GM18499 (cell line): ENCODE data around the gene IKBKE.
"Not testable (repeated sequence)": the region's sequence is repeated elsewhere in the genome, so short reads cannot be mapped to it uniquely, and the experiment has no call there.

Source experiments
- ATAC-seq: cut with Tn5 transposase; IDR thresholded peaks from one replicate; pipeline ENCODE4 v1.9.1; 2021; ENCODE audit warnings: moderate number of reproducible peaks; ENCODE audit not compliant: insufficient read depth, unreplicated experiment

IKBKE gene

DNA sequence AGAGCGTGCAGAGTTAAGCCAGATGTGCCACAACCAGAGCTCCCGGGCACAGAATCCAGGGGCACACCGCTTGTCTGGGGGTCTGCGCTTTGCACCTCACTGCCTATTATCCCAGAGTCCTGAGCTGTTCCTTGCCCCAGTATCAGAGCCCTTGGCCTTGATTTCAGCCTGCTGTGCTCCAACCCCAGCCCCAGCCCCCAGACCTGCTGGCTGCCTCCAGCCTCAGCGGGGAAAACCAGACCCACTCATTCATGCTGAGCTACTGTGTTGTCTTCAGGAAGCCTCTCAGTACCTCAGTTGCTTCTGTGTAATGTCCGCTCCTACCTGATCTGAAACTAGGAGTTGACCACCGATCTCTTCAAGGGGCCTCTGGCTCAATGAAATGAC, 1.1 kb downstream of the IKBKE start:
- no peak for ATAC-seq

DNA sequence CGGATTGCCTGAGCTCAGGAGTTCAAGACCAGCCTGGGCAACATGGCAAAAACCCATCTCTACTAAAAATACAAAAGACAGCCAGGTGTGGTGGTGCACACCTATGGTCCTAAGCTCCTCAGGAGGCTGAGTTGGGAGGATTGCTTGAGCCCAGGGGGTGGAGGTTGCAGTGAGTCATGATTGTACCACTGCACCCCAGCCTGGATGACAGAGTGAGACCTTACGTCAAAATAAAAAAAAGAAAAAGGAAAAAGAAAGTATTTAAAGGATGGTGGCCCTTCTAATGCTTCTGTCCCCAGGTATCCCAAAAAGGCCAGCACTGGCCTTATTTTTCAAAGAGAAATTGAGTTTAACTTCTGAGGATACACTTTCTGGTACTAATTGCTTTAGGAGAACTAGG, 1.7 kb downstream of the IKBKE start:
- ATAC-seq, result no peak

DNA sequence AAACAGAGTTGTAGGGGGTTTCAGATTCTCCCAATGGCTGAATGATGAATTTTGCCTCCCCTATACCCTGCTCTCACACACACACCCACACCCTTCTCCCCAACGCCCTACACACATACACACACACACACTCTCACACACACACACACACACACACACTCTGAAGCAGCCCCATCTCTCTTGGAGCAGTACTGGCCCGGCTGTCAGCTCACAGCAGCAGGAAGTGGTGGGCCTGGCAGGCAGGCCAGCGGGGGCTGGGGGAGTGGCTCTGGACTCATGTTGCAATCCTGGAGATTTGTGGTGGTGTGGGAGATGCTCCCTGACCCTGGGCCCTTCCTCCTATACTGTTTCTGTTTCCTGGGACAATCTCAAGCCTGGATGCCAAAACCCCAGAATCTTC, 2.2 kb downstream of the IKBKE start:
- ATAC-seq, result no peak

DNA sequence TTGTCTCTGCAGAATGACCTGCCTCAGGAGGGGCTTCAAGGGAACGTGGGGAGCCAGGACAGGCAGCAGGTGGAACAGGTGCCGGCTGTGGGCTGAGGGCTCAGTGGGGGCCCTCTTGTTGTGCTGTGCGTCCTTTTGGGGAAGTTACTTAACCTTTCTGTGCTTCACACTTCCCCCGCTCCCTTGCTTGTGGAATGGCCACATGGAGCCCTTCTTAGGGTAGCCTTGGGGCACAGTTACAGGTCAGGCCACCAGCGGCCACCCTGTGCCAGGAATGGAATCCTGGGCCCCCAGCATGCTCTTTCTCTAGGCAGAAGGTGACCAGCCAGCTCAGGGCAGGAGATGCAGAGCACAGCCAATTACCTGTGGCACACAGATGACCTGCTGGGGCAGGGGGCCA, 2.6 kb downstream of the IKBKE start:
- ATAC-seq, result no peak

DNA sequence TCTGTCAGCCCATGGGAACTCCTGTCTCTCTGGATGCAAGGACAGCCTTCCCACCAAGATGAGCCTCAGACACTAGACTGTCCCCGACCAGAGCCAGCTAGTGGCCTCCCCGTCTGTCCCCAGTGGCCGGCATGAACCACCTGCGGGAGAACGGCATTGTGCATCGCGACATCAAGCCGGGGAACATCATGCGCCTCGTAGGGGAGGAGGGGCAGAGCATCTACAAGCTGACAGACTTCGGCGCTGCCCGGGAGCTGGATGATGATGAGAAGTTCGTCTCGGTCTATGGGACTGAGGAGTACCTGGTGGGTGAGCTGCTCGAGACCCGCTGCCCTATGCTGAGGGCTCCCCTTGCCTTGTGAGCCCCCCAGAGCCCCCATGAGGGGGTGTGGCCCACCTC, 5.8 kb downstream of the IKBKE start:
- ATAC-seq, result no peak

DNA sequence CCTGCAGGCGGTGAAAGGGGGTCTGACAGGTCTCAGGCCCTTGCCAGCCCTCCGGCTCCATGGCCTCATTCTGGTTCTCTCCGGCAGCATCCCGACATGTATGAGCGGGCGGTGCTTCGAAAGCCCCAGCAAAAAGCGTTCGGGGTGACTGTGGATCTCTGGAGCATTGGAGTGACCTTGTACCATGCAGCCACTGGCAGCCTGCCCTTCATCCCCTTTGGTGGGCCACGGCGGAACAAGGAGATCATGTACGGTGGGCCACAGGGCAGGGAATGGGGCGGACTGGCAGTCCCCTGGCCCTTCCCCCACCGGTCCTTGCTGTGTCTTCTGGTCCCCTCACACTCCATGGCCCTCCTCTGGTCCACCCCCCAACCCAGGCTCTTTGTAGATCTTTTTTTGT, 6.3 kb downstream of the IKBKE start:
- ATAC-seq, result no peak

DNA sequence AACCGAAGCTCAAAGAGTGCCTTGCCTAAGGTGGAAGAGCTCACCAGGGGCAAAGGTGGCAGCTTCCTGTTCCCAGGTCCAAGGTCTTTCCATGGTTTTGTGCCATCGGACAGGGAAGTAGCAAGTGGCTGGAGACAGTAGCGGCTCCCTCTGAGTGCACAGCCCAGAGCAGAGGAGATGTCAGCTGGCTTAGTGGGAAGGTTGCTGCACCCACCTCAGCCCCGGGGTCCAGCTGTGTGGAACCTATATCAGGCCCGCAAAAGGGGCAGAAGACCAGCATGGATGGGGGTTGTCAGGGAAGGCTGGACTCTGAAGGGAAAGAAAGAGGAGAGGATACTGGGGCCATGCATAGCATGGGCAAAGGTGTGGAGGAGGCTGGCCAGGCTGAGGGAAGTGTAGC, 6.8 kb downstream of the IKBKE start:
- no peak for ATAC-seq

DNA sequence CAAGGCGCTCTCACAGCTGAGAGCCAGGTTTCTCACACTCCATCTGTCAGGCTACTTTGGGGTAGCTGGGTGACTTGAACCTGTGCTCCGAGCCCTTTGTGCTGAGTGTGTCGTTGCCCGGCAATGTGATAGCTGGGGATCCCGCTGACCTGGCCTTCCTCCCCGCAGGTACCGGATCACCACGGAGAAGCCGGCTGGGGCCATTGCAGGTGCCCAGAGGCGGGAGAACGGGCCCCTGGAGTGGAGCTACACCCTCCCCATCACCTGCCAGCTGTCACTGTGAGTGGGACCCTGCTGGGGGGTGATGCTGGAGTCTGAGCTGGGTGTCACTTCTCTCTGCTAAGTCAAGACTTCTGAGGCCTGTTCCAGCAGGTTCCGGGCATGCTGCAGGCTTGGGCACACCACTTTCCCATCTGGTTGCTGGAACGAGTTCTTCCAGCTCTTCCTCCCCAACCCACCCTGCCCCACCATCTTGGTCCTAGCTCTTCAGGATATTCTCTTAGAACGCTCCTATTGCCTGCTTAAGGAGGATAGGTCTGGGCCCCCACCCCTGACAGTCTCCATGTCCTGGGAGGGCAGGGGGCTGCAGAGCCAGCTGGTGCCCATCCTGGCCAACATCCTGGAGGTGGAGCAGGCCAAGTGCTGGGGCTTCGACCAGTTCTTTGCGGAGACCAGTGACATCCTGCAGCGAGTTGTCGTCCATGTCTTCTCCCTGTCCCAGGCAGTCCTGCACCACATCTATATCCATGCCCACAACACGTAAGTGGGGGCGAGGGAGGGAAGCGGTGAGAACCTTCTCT, 7.5 kb downstream of the IKBKE start:
- ATAC-seq, result no peak

DNA sequence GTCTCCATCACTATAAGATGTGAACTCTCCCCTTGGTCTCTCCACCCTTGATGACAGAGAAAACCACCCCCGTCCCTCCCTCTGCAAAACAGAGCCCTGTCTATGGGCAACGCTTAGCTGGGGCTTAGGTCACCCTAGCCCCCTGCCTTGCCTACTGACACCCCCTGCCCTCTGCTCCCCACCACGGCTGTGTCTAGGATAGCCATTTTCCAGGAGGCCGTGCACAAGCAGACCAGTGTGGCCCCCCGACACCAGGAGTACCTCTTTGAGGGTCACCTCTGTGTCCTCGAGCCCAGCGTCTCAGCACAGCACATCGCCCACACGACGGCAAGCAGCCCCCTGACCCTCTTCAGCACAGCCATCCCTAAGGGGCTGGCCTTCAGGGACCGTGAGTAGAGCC, 8.5 kb downstream of the IKBKE start:
- no peak for ATAC-seq

DNA sequence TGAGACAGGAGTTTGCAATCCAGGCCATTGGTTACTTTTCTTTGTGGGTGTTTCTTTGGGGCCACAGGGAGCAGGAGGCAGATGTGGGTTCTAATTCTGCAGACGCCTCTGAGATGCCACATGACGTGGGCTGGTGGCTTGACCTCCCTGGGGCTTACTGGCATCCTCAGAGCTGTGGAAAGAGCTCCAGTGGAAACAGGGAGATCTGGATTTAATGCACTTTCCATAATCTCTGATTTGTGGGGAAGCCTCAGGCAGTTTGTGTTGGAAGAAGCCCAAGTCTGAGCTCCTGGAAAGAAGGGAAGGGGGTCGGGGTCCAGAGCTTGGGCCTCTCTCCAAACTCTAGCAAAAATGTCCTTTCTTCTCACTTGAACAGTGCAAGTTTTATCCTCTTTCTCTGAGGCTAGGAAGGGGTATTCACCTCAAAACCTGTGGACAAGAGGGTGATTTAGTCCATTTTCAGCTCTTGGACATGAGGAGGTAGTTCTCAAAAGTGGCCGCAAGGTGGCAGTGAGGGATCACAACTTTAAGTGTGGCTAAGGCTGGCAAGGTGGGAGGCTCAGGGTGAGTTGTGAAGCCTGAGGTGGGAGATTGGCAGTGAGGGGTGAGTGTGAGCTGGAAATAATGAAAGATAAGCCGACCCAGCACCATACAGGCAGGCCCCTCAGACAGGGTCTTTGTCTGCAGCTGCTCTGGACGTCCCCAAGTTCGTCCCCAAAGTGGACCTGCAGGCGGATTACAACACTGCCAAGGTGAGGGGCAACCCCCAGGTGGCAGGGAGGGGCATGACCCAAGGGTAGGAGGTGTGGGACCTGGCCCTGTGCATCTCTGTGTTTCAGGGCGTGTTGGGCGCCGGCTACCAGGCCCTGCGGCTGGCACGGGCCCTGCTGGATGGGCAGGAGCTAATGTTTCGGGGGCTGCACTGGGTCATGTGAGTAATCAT, 9.2 kb downstream of the IKBKE start:
- ATAC-seq, result no peak

DNA sequence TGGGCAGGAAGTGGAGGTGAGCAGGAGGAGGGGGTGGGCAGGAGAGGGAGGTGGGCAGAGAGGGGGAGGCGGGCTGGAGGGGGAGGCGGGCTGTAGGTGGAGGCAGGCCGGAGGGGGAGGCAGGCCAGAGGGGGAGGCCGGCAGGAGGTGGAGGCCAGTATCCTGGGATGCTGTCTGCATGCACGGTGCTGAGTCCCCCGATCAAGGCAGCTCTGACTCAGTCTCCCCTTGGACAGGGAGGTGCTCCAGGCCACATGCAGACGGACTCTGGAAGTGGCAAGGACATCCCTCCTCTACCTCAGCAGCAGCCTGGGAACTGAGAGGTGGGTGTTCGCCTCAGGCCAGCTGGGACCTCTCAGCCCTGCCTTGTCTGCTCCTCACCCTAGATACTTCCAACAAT, 9.9 kb downstream of the IKBKE start:
- no peak for ATAC-seq

DNA sequence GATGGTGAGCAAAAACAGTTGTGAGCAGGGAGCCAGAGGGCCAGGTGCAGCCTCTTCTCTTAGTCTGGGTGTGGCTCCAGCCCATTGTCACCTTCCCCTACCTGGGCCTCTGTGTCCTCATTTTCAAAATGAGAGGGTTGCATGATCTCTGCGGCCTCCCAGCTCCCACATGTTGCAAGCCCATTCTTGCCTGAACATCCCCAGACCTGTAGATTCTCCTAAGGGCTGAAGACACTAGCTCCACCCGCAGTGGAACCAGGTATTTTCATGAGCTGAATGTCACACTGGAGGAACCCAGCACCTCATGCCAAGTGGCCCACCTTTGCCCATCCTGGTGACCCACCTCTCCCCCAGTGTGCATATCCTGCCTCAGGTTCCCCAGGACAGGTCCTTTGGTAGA, 12.3 kb downstream of the IKBKE start:
- no peak for ATAC-seq

DNA sequence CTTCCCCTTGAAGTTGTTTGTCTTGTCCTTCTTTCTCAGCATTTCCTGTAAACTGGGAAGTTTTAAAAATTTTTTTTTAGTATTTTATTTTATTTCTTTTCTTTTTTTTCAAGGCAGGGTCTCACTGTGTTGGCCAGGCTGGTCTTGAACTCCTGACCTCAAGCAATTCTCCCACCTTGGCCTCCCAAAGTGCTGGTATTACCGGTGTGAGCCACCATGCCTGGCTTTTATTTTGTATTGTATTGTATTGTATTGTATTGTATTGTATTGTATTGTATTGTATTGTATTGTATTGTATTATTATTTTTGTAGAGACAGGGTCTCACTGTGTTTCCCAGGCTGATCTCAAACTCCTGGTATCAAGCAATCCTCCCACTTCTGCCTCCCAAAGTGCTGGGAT, 13.6 kb downstream of the IKBKE start:
- not testable (repeated sequence) for ATAC-seq

DNA sequence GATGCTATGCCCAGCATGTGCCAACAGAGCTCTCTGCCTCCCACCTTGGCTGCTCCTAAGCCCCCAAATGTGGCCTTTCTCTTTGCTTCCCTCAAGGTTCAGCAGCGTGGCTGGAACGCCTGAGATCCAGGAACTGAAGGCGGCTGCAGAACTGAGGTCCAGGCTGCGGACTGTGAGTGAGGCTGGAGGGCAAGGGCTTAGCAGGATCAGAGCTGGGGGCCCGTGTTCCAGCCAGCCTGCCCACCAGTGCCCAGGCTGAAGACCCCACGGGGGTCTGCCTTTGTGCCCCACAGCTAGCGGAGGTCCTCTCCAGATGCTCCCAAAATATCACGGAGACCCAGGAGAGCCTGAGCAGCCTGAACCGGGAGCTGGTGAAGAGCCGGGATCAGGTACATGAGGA, 14.6 kb downstream of the IKBKE start:
- no peak for ATAC-seq

DNA sequence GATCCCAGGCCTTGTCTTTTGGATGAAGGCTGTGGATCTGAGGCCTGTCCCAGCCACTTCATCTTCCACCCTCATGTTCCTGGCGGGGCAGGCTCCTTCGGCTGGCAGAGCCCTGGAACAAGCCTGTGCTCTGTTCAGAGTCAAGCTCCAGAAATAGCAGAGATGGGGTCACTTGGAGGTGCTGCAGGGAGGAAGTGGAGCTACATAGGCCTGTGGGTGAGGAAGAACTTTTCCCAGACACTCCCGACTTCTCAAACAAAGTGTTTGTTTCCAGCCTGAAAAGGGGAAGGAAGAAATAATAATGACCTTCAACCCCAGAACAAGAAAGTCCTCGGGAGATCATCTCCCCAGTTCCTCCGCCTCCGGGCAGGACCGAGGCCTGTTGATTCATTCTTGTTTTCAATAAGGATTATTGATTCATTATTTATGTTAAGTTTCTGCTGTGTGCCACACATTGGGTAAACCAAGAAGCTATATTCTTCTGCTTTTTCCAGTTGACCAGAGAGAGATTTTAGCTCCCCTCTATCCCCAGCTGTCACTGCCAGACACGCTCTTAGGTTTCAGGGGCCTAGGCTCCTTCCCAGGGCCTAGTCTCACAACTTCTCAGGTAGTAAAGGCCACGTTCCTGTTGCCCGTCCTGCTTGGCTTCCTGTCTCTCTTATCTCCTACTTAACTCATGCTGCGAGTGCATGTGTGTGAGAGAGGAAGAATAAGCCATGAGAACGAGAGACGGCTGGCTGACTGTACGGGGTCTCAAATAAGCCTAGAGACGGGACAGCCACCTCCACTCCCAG, 16.9 kb downstream of the IKBKE start:
- no peak for ATAC-seq

DNA sequence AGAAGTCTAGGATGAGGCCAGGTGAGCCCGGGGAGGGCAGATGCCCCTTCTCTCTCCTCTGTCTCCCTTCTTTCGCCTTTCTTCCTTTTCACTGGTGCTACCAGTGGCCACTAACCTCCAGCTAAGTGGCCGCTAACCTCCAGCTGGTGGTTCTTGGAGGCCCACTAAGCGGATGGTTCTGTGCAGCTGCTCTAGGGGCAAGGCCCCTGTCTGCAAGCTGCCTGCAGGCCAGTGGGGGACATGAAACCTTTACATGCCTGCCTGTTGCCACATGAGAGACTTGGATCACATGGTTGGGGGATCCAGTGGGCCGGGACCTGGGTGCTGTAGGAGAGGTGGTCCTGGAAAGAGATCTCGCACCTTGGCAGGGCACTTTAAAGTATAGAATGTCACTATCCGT, 17.7 kb downstream of the IKBKE start:
- ATAC-seq, result no peak

DNA sequence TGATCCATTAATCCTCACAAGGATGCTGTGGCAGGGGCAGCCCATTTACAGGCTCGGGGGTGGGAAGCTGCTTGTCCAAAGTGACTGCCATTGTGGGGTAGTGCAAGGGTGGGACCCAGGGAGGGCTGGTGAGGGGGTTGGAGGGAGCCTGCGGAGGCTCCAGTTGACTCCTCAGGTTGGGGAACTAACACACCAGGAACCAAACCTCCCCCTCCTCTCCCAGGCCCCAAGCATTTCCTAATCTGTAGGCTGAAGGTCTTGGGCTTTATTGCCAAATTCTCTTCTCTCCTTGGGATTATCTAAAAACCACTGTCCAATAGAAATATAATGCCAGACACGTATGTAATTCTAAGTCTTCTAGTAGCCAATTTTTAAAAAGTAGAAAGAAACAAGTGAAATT, 18.2 kb downstream of the IKBKE start:
- ATAC-seq, result no peak

DNA sequence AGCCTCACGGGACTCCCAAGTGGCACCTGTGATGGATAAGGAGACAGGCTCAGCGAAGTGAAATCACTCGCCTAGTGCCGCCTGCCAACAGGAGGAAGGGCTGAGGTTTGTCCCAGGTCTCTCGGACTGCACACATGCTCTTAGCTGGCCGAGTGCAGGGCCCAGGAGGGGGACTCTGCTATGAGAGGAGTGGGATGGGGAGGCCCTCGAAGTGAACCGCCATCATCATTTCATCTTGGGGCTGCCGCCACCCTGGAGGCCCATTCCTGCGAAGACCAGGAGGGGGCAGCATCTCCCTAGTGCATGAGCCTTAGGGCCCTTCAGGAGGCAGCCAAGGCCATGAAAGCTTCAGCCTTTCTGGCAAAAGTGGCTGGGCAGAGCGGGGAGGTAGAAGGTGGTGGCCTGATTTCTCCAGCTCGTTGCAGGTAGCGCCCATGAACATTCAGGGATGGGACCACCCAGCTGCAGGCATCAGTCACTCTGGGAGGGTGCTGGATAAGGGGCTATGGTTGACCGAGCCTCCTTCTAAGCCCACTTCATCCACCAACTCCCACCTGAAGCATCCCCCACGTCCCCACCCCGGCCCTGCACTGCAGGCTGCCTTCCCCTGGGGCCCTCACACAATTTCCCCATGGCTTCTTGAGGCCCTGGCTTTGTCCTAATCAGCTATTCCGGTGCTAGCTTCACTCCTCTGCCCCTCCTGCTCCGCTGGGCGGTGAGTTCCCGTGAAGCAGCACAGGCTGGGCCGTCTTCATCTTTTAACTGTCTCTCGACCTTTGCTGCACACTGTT, 19.9 kb downstream of the IKBKE start:
- ATAC-seq, result no peak

DNA sequence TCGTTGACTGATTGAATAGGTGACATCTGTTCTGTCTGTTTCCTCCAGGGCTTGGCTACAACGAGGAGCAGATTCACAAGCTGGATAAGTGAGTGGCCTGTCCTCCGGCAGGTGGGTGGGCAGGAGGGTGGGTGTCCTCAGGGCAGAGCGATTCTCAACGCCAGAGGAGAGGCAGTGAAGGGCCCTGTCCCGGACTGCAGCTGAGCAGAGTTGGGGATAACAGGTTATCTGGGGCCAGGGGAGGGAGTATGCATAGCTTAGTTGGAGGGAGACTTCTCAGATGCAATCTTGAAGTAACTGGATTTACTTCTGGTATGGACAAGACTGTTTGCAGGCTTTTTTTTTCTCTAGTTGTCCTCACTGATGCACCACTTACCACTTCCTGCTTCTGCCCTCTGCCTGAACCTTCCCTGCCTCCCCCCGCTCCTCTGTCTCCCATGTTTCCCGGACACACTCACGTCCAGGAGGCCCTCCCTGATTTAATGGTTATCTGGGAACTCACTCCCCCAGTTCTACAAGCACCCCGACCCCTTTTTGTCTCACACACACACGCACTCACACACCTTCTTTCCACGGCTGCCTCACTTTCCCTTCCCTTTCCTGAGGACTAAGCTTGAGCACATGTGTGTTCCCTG, 20.6 kb downstream of the IKBKE start:
- ATAC-seq, result no peak

DNA sequence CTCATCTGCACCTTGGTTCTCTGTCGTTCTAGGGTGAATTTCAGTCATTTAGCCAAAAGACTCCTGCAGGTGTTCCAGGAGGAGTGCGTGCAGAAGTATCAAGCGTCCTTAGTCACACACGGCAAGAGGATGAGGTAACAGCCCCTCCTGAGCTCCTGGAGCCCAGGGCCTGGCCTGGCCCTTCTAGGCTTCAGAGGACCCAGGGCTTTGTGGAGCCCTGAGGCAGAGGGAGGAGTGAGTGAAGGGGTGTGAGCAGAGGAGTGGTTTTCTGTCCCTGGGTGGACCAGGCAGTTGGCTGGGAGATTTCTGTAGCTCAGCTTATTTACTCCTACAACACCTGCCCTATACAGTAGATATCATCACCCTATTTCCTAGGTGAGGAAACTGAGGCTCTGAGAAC, 21.3 kb downstream of the IKBKE start:
- no peak for ATAC-seq
